Gastrocnemius medialis (tissue), 4 donors: ENCODE data around the gene VWA3A. TPM values are rescaled to one million over a fixed set of nuclear protein-coding genes. Genes with fewer than 3 reads are reported as not detected.
A peak's percentile ranks its signal among the peaks of the same experiment; 100 is the strongest.

Experiments
- ATAC-seq, 2 donors: fragments of 150-250 bp; one replicate each; pipeline ENCODE4 v1.9.1; 2016
- DNase-seq, 2 donors: peaks; one replicate each; pipeline ENCODE4 v3.0.0-alpha.2; 2019
- H3K27ac ChIP-seq, 4 donors: fragments of 200-600 bp; sonication (generic); 1 replicate in 1 of 4; 2 replicates in 3 of 4; pipeline ENCODE4 v1.5.1; 2016 to 2018; ENCODE audit warnings: mild to moderate bottlenecking in 2 of 4, moderate library complexity in 1 of 4
- H3K27me3 ChIP-seq, 3 donors: fragments of 200-600 bp; sonication (generic) in 2 of 3; 1 replicate in 1 of 3; 2 replicates in 2 of 3; pipeline versions ENCODE4 v1.5.1 to v1.6.0; 2016 to 2019; ENCODE audit warnings: mild to moderate bottlenecking in 1 of 3, moderate library complexity in 1 of 3
- H3K36me3 ChIP-seq, 2 donors: fragments of 200-600 bp; sonication (generic) in 1 of 2; one replicate each; pipeline ENCODE4 v1.5.1; 2017 to 2018
- H3K4me1 ChIP-seq, 2 donors: fragments of 200-600 bp; sonication (generic) in 1 of 2; one replicate each; pipeline ENCODE4 v1.5.1; 2016 to 2017; ENCODE audit warnings: mild to moderate bottlenecking in 2 of 2
- H3K4me3 ChIP-seq, 4 donors: fragments of 200-600 bp; sonication (generic) in 3 of 4; 1 replicate in 1 of 4; 2 replicates in 3 of 4; pipeline ENCODE4 v1.5.1; 2016 to 2019; ENCODE audit warnings: mild to moderate bottlenecking in 2 of 4
- H3K9me3 ChIP-seq, 3 donors: fragments of 200-600 bp; sonication (generic) in 2 of 3; 1 replicate in 1 of 3; 2 replicates in 2 of 3; pipeline ENCODE4 v1.5.1; 2016 to 2019
- POLR2A ChIP-seq, 2 donors: fragments of 450-650 bp; IDR thresholded peaks; one replicate each; pipeline ENCODE4 v1.6.1; 2017; ENCODE audit warnings: antibody characterized with exemption in 2 of 2, mild to moderate bottlenecking in 2 of 2, moderate library complexity in 2 of 2
- in situ Hi-C, 4 donors: fragments of 200-750 bp; cut with MboI; loops; one replicate each; pipeline versions ENCODE4 v1.15.0 to v1.8.0; 2017; ENCODE audit warnings: low sequenced_read_pairs in 4 of 4
- intact Hi-C: fragments of 100-400 bp; cut with DNase I; formaldehyde crosslinking; loops from one replicate; pipeline ENCODE4 v1.15.1; 2023; ENCODE audit warnings: low total_unique reads
- total RNA-seq, 4 donors: library from RNA; depleted of rRNA; stranded (reverse); fragments of >200 nt; gene quantifications; one replicate each; pipeline versions ENCODE4 v1.1.0 to v1.2.3, GENCODE V29; 2016
- TF ChIP-seq, protein P1 (sequence below), 5 experiments: fragments of 450-650 bp in 3 of 5; fragments of 200-600 bp in 2 of 5; sonication (generic) in 2 of 5; IDR thresholded peaks in 4 of 5; conservative IDR thresholded peaks in 1 of 5; 1 replicate in 4 of 5; 2 replicates in 1 of 5; pipeline ENCODE4 v1.5.1; 2016 to 2019; ENCODE audit warnings: antibody characterized with exemption in 5 of 5, mild to moderate bottlenecking in 3 of 5, moderate library complexity in 3 of 5

Gene VWA3A
- total RNA-seq, 4 donors from 2014 or later: not detected

- H3K4me3 ChIP-seq: peak overlapping the region; percentile 27 to 89 (median 84)
- peak overlapping the region; percentile 91 to 97 (median 96) for H3K27ac ChIP-seq
- no peaks in the 10 kb centered on the region for H3K36me3 ChIP-seq
- H3K27me3 ChIP-seq: no peaks in the 10 kb centered on the region
- no peak for DNase-seq
- H3K4me1 ChIP-seq: peaks cover 41 to 42% of the 10 kb centered on the region in 2 donors
- TF ChIP-seq POLR2A (IDR thresholded peaks at IDR 0.05): no peak
- TF ChIP-seq, protein P1, sequence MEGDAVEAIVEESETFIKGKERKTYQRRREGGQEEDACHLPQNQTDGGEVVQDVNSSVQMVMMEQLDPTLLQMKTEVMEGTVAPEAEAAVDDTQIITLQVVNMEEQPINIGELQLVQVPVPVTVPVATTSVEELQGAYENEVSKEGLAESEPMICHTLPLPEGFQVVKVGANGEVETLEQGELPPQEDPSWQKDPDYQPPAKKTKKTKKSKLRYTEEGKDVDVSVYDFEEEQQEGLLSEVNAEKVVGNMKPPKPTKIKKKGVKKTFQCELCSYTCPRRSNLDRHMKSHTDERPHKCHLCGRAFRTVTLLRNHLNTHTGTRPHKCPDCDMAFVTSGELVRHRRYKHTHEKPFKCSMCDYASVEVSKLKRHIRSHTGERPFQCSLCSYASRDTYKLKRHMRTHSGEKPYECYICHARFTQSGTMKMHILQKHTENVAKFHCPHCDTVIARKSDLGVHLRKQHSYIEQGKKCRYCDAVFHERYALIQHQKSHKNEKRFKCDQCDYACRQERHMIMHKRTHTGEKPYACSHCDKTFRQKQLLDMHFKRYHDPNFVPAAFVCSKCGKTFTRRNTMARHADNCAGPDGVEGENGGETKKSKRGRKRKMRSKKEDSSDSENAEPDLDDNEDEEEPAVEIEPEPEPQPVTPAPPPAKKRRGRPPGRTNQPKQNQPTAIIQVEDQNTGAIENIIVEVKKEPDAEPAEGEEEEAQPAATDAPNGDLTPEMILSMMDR (IDR thresholded peaks at IDR 0.05 in 4 of 5, conservative IDR thresholded peaks at IDR 0.05 in 1 of 5): no peak
- no peak for ATAC-seq
- intact Hi-C loops: loop anchor here (1.0 to 10.0 kb wide), 6 partner anchors 9 to 1389 kb away; partner anchors contain the start of genes NDUFAB1 and POLR3E
- in situ Hi-C loops: loop anchor here in 1 of 4 donors (5.0 kb wide), 1 partner anchor 87 kb away; no protein-coding TSS in a partner anchor
- no peaks in the 10 kb centered on the region for H3K9me3 ChIP-seq
Observed at GRCh38 chr16:22205577-22206012, 113.3 kb downstream of the VWA3A start.

- in situ Hi-C loops (loop anchor here in 1 of 4 donors (5.0 kb wide), 1 partner anchor 86 kb away; no protein-coding TSS in a partner anchor), intact Hi-C loops (loop anchor here (1.0 to 10.0 kb wide), 6 partner anchors 10 to 1389 kb away; partner anchors contain the start of genes NDUFAB1 and POLR3E)
- Histone ChIP-seq H3K4me1 (peaks cover 47 to 49% of the 10 kb centered on the region in 2 donors), H3K27me3 (no peaks in the 10 kb centered on the region), H3K9me3 (no peaks in the 10 kb centered on the region), H3K27ac (peak within 1 kb of the TSS; percentile 91 to 97 (median 96)), H3K36me3 (no peaks in the 10 kb centered on the region), H3K4me3 (peak within 1 kb of the TSS; percentile 78 to 90 (median 89))
- peak; percentile 82 to 85 for TF ChIP-seq POLR2A (IDR thresholded peaks at IDR 0.05)
- TF ChIP-seq, protein P1 (IDR thresholded peaks at IDR 0.05 in 4 of 5, conservative IDR thresholded peaks at IDR 0.05 in 1 of 5): peak; percentile 80 to 94 (median 91)
- ATAC-seq (peak; percentile 70 to 82), DNase-seq (peak; percentile 93 to 97)
Observed at GRCh38 chr16:22206013-22206841, 113.9 kb downstream of the VWA3A start, which contains the start of gene EEF2K. TSS of gene EEF2K (plus strand) at chr16:22206278. CDS start at chr16:22225730, 19,452 bp downstream.

Other genes with a start within 250 kb of the VWA3A start
- 10 to 100 TPM in 3 of 4 donors, 1 to 10 TPM in 1; 5.6 to 45.9 (median 15.6) TPM for gene NPIPB4, start 234.8 kb upstream of the VWA3A start, total RNA-seq
- gene UQCRC2, start 139.2 kb upstream of the VWA3A start, total RNA-seq: 100 to 1,000 TPM; 204 to 335 (median 276) TPM
- gene PDZD9, start 91.4 kb upstream of the VWA3A start, total RNA-seq: not detected
- gene MOSMO, start 84.4 kb upstream of the VWA3A start, total RNA-seq: 10 to 100 TPM; 12.6 to 17.6 (median 13.9) TPM
- gene SDR42E2, start 70.0 kb downstream of the VWA3A start, total RNA-seq: not detected
- gene EEF2K, start 113.7 kb downstream of the VWA3A start, total RNA-seq: 10 to 100 TPM; 18.7 to 39.9 (median 21.2) TPM
- gene POLR3E, start 204.9 kb downstream of the VWA3A start, total RNA-seq: 100 to 1,000 TPM; 105 to 182 (median 116) TPM